A673 (cell line): Measurements from ENCODE around the gene COPS9. TPM values are rescaled to one million over a fixed set of nuclear protein-coding genes. Genes with fewer than 3 reads are reported as not detected.

ENCODE experiments used
- BruUV-seq: library from RNA; stranded (reverse); fragments of 400-500 nt; replicated peaks from 2 replicates; lab custom pipeline; 2021; lab: Mats Ljungman, UMichigan
- CTCF ChIA-PET: fragments of 300-600 bp; sonication (Branson Sonifier 250); formaldehyde crosslinking; loops from one replicate; lab custom pipeline; 2022; ENCODE audit warnings: antibody characterized with exemption; lab: Charles Lee
- POLR2A ChIA-PET: fragments of 300-600 bp; sonication (Branson Sonifier 250); formaldehyde crosslinking; loops from one replicate; lab custom pipeline; 2022; ENCODE audit warnings: antibody characterized with exemption; ENCODE audit not compliant: low non-redundant PET; lab: Charles Lee
- DNase-seq: peaks from one replicate; pipeline ENCODE4 v3.0.0-alpha.2; 2015; ENCODE audit warnings: low spot score
- H3K27ac ChIP-seq: fragments of 200-600 bp; sonication (generic); 2 replicates; pipeline ENCODE4 v1.5.1; 2016; ENCODE audit warnings: mixed run types, low read depth, mild to moderate bottlenecking, mixed read lengths, antibody characterized with exemption, low read length; ENCODE audit not compliant: poor library complexity, severe bottlenecking
- H3K27me3 ChIP-seq: fragments of 200-600 bp; sonication (generic); replicated peaks from 2 replicates; pipeline ENCODE4 v1.6.1; 2017; ENCODE audit warnings: mixed run types, low read depth, mild to moderate bottlenecking, mixed read lengths, antibody characterized with exemption, low read length; ENCODE audit not compliant: insufficient read depth, poor library complexity
- H3K36me3 ChIP-seq: fragments of 200-600 bp; sonication (generic); 2 replicates; pipeline ENCODE4 v1.6.1; 2016; ENCODE audit warnings: mixed run types, mild to moderate bottlenecking, mixed read lengths, antibody characterized with exemption, low read length; ENCODE audit not compliant: insufficient read depth, poor library complexity, severe bottlenecking
- H3K4me1 ChIP-seq: fragments of 200-600 bp; sonication (generic); 2 replicates; pipeline ENCODE4 v1.6.1; 2017; ENCODE audit warnings: mixed run types, mild to moderate bottlenecking, mixed read lengths, antibody characterized with exemption, low read length; ENCODE audit not compliant: insufficient read depth, poor library complexity, severe bottlenecking
- H3K4me3 ChIP-seq: fragments of 200-600 bp; sonication (generic); 2 replicates; pipeline ENCODE4 v1.5.1; 2016; ENCODE audit warnings: low read depth, mixed run types, mild to moderate bottlenecking, mixed read lengths, low read length; ENCODE audit not compliant: poor library complexity, severe bottlenecking
- H3K9me3 ChIP-seq: fragments of 200-600 bp; sonication (generic); 2 replicates; pipeline ENCODE4 v1.6.1; 2016; ENCODE audit warnings: mixed run types, low read depth, mild to moderate bottlenecking, mixed read lengths, antibody characterized with exemption, low read length; ENCODE audit not compliant: poor library complexity, severe bottlenecking
- EZH2 ChIP-seq: fragments of 200-600 bp; sonication (generic); IDR thresholded peaks from 2 replicates; pipeline ENCODE4 v1.6.1; 2017; ENCODE audit warnings: borderline replicate concordance, low read depth, mild to moderate bottlenecking, mixed read lengths, antibody characterized with exemption, low read length; ENCODE audit not compliant: poor library complexity, severe bottlenecking
- intact Hi-C: fragments of 100-400 bp; cut with micrococcal nuclease; formaldehyde crosslinking; loops from one replicate; pipeline ENCODE4 v1.10.0; 2022; ENCODE audit not compliant: unreplicated experiment
- total RNA-seq: library from RNA; stranded (reverse); gene quantifications from 2 replicates; pipeline ENCODE4 v1.2.3, GENCODE V29; 2021
- TF ChIP-seq, protein P1 (sequence below): fragments of 300-800, 200-600 bp; sonication (generic); conservative IDR thresholded peaks from 2 replicates; pipeline ENCODE4 v1.5.1; 2017; ENCODE audit warnings: low read depth, mild to moderate bottlenecking, antibody characterized with exemption, low read length, moderate library complexity, mixed read lengths

The COPS9 gene
- total RNA-seq, 1 experiment from 2014 or later, result 136 TPM

DNA sequence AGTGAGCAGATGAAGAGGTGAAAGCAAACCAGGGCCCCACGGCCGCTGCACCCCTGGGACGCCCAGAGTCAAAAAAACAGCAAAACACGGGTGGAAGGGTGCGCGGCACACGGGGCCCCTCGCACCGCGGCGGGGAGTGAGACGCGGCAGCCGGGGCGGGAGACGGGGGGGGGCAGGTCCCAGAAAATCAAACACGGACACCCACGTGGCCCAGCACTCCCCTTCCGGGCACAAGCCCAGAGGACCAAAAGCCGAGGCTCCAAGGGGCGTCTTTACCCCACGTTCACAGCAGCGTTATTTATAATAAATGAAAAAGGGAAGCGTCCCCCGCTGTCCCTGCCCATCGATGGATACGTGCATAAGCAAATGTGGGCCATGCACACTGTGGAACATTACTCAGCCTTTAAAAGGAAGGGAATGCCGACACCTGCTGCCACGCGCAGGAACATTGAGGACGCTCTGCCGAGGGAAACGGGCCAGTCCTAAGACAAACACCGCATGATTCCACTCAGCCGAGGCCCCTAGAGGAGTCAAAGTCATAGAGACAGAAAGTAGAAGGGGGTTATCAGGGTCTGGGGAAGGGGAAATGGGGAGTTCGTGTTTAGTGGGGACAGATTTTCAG is 677 bp upstream of the COPS9 start:
- no TSS peak for BruUV-seq
- CTCF ChIA-PET, result no interaction called here
- POLR2A ChIA-PET, result no interaction called here
- H3K27me3 ChIP-seq, result no peaks in the 10 kb centered on the region
- peaks cover 13% of the 10 kb centered on the region for H3K36me3 ChIP-seq
- peak overlapping the region; percentile 85 for H3K4me3 ChIP-seq
- intact Hi-C loops, result no loop called here
- no peaks in the 10 kb centered on the region for H3K9me3 ChIP-seq
- H3K27ac ChIP-seq, result peak overlapping the region; percentile 79
- peaks cover 5% of the 10 kb centered on the region for H3K4me1 ChIP-seq
- no peak for TF ChIP-seq EZH2
- TF ChIP-seq, protein P1, sequence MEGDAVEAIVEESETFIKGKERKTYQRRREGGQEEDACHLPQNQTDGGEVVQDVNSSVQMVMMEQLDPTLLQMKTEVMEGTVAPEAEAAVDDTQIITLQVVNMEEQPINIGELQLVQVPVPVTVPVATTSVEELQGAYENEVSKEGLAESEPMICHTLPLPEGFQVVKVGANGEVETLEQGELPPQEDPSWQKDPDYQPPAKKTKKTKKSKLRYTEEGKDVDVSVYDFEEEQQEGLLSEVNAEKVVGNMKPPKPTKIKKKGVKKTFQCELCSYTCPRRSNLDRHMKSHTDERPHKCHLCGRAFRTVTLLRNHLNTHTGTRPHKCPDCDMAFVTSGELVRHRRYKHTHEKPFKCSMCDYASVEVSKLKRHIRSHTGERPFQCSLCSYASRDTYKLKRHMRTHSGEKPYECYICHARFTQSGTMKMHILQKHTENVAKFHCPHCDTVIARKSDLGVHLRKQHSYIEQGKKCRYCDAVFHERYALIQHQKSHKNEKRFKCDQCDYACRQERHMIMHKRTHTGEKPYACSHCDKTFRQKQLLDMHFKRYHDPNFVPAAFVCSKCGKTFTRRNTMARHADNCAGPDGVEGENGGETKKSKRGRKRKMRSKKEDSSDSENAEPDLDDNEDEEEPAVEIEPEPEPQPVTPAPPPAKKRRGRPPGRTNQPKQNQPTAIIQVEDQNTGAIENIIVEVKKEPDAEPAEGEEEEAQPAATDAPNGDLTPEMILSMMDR, result no peak
- DNase-seq, result no peak

DNA sequence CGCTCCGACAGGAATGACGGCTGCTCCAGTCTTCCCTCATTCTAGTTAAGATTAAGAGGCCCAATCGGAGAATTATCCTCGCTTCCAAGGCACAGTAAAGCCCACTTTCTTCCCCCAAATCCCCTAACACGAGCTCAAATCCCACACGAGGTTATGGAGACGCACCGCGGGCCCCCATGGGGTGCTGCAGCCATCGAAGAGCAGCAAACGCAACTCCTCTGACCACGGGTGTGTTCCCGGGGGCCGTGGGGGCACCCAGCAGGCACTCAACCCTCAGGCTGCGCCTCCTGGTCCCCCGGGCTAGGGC is 446 bp downstream of the COPS9 start:
- DNase-seq, result no peak
- peak overlapping the region; percentile 85 for H3K4me3 ChIP-seq
- intact Hi-C loops, result no loop called here
- CTCF ChIA-PET, result no interaction called here
- H3K27me3 ChIP-seq, result no peaks in the 10 kb centered on the region
- POLR2A ChIA-PET, result no interaction called here
- H3K36me3 ChIP-seq, result peaks cover 16% of the 10 kb centered on the region
- BruUV-seq, result no TSS peak
- TF ChIP-seq, protein P1, result no peak
- no peak for TF ChIP-seq EZH2
- peak overlapping the region; percentile 79 for H3K27ac ChIP-seq
- H3K4me1 ChIP-seq, result peaks cover 5% of the 10 kb centered on the region
- no peaks in the 10 kb centered on the region for H3K9me3 ChIP-seq

DNA sequence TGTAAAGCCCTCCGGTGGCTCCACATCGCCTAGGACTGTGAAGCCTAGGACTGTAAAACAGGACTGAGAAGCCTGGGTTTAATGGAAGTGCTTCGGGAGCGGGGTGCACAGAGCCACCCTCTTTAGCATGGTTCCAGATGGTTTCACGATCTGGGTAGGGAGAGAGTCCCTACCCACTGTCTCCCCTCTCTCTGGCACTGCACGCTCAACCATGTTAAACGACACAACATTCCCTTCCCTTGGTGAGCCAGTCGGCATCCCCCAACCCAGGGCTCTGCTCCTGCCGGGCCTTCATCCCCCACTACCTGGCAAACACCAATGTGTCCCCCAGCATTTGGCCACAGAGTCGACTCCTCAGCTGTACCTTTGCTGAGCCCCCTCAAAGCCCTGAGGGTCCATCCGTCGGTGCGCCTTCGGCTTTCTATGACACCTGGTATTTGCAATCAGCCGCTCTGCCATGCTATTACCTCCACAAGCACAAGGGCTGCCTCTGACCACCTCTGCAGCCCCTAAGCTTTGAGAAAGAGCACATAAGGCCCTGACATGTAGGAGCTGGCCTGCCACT is 1.1 kb downstream of the COPS9 start:
- POLR2A ChIA-PET, result no interaction called here
- peaks cover 5% of the 10 kb centered on the region for H3K4me1 ChIP-seq
- CTCF ChIA-PET, result no interaction called here
- no peaks in the 10 kb centered on the region for H3K9me3 ChIP-seq
- BruUV-seq, result TSS peak; percentile 34
- DNase-seq, result no peak
- peaks cover 22% of the 10 kb centered on the region for H3K36me3 ChIP-seq
- intact Hi-C loops, result no loop called here
- peak overlapping the region; percentile 85 for H3K4me3 ChIP-seq
- H3K27me3 ChIP-seq, result no peaks in the 10 kb centered on the region
- no peak for TF ChIP-seq EZH2
- TF ChIP-seq, protein P1, result no peak
- H3K27ac ChIP-seq, result peak overlapping the region; percentile 79
